Measurements from ENCODE around the gene NEK9. TPM values are rescaled to one million over a fixed set of nuclear protein-coding genes. Genes with fewer than 3 reads are reported as not detected.

The NEK9 gene
- total and polyA plus RNA-seq, 4 donors, result 13.4 to 46.0 (median 29.8) TPM

DNA sequence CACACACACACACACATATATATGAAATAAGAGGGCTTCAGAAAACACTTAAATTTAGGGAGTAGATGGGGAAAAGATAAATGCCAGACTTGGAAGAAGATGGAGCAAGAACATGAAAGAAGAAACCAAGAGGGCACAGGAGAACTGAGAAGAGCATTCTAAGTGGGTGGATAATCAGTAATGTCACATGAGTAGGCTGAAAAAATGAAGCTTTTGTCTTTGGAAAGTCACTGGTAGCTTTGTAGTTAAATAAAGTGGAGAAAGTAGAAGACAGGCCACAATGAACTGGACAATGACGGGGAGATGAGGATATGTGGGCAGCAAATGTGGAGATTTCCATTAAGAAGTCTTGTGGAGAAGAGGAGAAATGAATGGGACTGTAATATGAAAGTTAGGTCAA is 59.6 kb downstream of the NEK9 start:
- H3K4me1 ChIP-seq (ENCODE audit: control insufficient read depth in 4 of 4, insufficient read depth in 4 of 4, low read length in 3 of 4), result peaks cover 3 to 31% (median 13%) of the 10 kb centered on the region in 4 donors
- no peak overlapping the region for H3K27ac ChIP-seq (ENCODE audit: low read depth in 1 of 2, low read length in 2 of 2)
- WGBS, result 97% methylated on average over 1 of the region's 1 CpG
- H3K36me3 ChIP-seq (ENCODE audit: control insufficient read depth in 4 of 4, insufficient read depth in 3 of 4, low read depth in 1 of 4, low read length in 3 of 4), result no peaks in the 10 kb centered on the region
- no peak overlapping the region for H3K4me3 ChIP-seq (ENCODE audit: low read depth in 1 of 3, low read length in 3 of 3)
- TF ChIP-seq GABPA (IDR thresholded peaks at IDR 0.05 in 1 of 2, conservative IDR thresholded peaks at IDR 0.05 in 1 of 2), result no peak
- TF ChIP-seq JUND (IDR thresholded peaks at IDR 0.05), result no peak
- no peak for TF ChIP-seq HNF4A (conservative IDR thresholded peaks at IDR 0.05)
- TF ChIP-seq, protein P1, sequence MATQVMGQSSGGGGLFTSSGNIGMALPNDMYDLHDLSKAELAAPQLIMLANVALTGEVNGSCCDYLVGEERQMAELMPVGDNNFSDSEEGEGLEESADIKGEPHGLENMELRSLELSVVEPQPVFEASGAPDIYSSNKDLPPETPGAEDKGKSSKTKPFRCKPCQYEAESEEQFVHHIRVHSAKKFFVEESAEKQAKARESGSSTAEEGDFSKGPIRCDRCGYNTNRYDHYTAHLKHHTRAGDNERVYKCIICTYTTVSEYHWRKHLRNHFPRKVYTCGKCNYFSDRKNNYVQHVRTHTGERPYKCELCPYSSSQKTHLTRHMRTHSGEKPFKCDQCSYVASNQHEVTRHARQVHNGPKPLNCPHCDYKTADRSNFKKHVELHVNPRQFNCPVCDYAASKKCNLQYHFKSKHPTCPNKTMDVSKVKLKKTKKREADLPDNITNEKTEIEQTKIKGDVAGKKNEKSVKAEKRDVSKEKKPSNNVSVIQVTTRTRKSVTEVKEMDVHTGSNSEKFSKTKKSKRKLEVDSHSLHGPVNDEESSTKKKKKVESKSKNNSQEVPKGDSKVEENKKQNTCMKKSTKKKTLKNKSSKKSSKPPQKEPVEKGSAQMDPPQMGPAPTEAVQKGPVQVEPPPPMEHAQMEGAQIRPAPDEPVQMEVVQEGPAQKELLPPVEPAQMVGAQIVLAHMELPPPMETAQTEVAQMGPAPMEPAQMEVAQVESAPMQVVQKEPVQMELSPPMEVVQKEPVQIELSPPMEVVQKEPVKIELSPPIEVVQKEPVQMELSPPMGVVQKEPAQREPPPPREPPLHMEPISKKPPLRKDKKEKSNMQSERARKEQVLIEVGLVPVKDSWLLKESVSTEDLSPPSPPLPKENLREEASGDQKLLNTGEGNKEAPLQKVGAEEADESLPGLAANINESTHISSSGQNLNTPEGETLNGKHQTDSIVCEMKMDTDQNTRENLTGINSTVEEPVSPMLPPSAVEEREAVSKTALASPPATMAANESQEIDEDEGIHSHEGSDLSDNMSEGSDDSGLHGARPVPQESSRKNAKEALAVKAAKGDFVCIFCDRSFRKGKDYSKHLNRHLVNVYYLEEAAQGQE (IDR thresholded peaks at IDR 0.05), result no peak
- no peak for TF ChIP-seq RAD21 (IDR thresholded peaks at IDR 0.05)
- no peak for TF ChIP-seq SP1 (IDR thresholded peaks at IDR 0.05)
- TF ChIP-seq RXRA (IDR thresholded peaks at IDR 0.05), result no peak
- TF ChIP-seq, protein P2, sequence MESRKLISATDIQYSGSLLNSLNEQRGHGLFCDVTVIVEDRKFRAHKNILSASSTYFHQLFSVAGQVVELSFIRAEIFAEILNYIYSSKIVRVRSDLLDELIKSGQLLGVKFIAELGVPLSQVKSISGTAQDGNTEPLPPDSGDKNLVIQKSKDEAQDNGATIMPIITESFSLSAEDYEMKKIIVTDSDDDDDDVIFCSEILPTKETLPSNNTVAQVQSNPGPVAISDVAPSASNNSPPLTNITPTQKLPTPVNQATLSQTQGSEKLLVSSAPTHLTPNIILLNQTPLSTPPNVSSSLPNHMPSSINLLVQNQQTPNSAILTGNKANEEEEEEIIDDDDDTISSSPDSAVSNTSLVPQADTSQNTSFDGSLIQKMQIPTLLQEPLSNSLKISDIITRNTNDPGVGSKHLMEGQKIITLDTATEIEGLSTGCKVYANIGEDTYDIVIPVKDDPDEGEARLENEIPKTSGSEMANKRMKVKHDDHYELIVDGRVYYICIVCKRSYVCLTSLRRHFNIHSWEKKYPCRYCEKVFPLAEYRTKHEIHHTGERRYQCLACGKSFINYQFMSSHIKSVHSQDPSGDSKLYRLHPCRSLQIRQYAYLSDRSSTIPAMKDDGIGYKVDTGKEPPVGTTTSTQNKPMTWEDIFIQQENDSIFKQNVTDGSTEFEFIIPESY (IDR thresholded peaks at IDR 0.05), result no peak
- no peak for TF ChIP-seq YY1 (IDR thresholded peaks at IDR 0.05)
- TF ChIP-seq, protein P3, sequence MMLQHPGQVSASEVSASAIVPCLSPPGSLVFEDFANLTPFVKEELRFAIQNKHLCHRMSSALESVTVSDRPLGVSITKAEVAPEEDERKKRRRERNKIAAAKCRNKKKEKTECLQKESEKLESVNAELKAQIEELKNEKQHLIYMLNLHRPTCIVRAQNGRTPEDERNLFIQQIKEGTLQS (IDR thresholded peaks at IDR 0.05), result no peak
- no peak for TF ChIP-seq HNF4G (IDR thresholded peaks at IDR 0.05)
- H3K9me3 ChIP-seq (ENCODE audit: control insufficient read depth in 4 of 4, low read length in 3 of 4), result no peaks in the 10 kb centered on the region
- H3K9ac ChIP-seq (ENCODE audit: low read depth in 1 of 2, low read length in 2 of 2), result no peak overlapping the region
- DNase-seq (ENCODE audit: low spot score), result no peak
- no peaks in the 10 kb centered on the region for H3K27me3 ChIP-seq (ENCODE audit: control insufficient read depth in 4 of 4, insufficient read depth in 4 of 4, low read length in 3 of 4)

DNA sequence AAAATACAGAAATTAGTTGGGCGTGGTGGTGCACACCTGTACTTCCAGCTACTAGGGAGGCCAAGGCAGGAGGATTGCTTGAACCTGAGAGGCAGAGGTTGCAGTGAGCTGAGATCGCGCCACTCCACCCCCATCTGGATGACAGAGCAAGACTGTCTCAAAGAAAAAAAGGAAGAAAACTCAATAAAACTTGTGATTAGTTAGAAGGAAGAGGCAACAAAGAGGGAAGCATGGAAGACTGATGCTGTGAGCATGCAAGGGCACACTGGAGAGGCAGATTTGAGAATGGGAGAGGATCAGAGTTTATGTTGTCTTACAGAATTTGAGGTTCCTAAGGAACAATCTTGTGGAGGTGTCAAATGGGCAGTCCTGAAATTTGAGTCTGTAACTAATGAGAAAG is 60.2 kb downstream of the NEK9 start:
- no peaks in the 10 kb centered on the region for H3K27me3 ChIP-seq (ENCODE audit: control insufficient read depth in 4 of 4, insufficient read depth in 4 of 4, low read length in 3 of 4)
- H3K36me3 ChIP-seq (ENCODE audit: control insufficient read depth in 4 of 4, insufficient read depth in 3 of 4, low read depth in 1 of 4, low read length in 3 of 4), result no peaks in the 10 kb centered on the region
- H3K9me3 ChIP-seq (ENCODE audit: control insufficient read depth in 4 of 4, low read length in 3 of 4), result no peaks in the 10 kb centered on the region
- H3K4me3 ChIP-seq (ENCODE audit: low read depth in 1 of 3, low read length in 3 of 3), result no peak overlapping the region
- H3K4me1 ChIP-seq (ENCODE audit: control insufficient read depth in 4 of 4, insufficient read depth in 4 of 4, low read length in 3 of 4), result peaks cover 3 to 31% (median 13%) of the 10 kb centered on the region in 4 donors
- 95% methylated on average over 3 of the region's 3 CpGs for WGBS
- DNase-seq (ENCODE audit: low spot score), result no peak
- no peak overlapping the region for H3K9ac ChIP-seq (ENCODE audit: low read depth in 1 of 2, low read length in 2 of 2)
- H3K27ac ChIP-seq (ENCODE audit: low read depth in 1 of 2, low read length in 2 of 2), result no peak overlapping the region
- TF ChIP-seq, protein P4, sequence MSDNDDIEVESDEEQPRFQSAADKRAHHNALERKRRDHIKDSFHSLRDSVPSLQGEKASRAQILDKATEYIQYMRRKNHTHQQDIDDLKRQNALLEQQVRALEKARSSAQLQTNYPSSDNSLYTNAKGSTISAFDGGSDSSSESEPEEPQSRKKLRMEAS (IDR thresholded peaks at IDR 0.05), result no peak
- TF ChIP-seq EGR1 (IDR thresholded peaks at IDR 0.05; ENCODE audit: low read depth in 2 of 2) (no peak), GABPA (IDR thresholded peaks at IDR 0.05 in 1 of 2, conservative IDR thresholded peaks at IDR 0.05 in 1 of 2) (no peak), FOXA2 (IDR thresholded peaks at IDR 0.05) (no peak), YY1 (IDR thresholded peaks at IDR 0.05) (no peak), RXRA (IDR thresholded peaks at IDR 0.05) (no peak), HNF4G (IDR thresholded peaks at IDR 0.05) (no peak), FOXA1 (IDR thresholded peaks at IDR 0.05) (no peak), RAD21 (IDR thresholded peaks at IDR 0.05) (no peak), TAF1 (conservative IDR thresholded peaks at IDR 0.05) (no peak), SP1 (IDR thresholded peaks at IDR 0.05) (no peak), JUND (IDR thresholded peaks at IDR 0.05) (no peak), NR2F2 (IDR thresholded peaks at IDR 0.05) (no peak), HNF4A (conservative IDR thresholded peaks at IDR 0.05) (no peak)
- TF ChIP-seq, protein P3 (IDR thresholded peaks at IDR 0.05), result no peak
- TF ChIP-seq, protein P2 (IDR thresholded peaks at IDR 0.05), result no peak
- TF ChIP-seq, protein P1 (IDR thresholded peaks at IDR 0.05), result no peak
